Peyer's patch (tissue), 4 donors: Measurements from ENCODE around the gene MICALL1.

ENCODE experiments used
- POLR2A ChIP-seq, 2 donors: fragments of 450-650 bp; IDR thresholded peaks; one replicate each; pipeline ENCODE4 v1.5.1; 2017; ENCODE audit warnings: antibody characterized with exemption in 2 of 2, mild to moderate bottlenecking in 2 of 2, moderate library complexity in 2 of 2
- TF ChIP-seq, protein P1 (sequence below), 6 experiments: fragments of 450-650 bp in 4 of 6; fragments of 200-600 bp in 2 of 6; sonication (generic) in 1 of 6; IDR thresholded peaks; one replicate each; pipeline ENCODE4 v1.5.1; 2017 to 2019; ENCODE audit warnings: antibody characterized with exemption in 6 of 6, mild to moderate bottlenecking in 3 of 6, moderate library complexity in 1 of 6

DNA sequence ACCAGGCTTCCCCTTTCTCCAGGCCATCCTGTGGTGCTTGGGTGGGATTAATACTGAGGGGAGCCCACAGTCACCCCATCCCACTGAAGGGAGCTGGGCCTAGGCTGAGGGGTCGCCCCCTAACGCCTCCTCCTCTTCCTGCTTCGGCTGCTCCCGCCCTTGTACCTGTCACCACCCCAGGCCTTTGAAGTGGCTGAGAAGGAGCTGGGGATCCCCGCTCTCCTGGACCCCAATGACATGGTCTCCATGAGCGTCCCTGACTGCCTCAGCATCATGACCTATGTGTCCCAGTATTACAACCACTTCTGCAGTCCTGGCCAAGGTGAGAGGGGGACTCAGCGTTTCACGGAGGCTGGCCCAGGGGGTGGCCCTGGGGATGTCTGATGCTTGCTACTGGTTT, 6.1 kb downstream of the MICALL1 start:
- TF ChIP-seq, protein P1, sequence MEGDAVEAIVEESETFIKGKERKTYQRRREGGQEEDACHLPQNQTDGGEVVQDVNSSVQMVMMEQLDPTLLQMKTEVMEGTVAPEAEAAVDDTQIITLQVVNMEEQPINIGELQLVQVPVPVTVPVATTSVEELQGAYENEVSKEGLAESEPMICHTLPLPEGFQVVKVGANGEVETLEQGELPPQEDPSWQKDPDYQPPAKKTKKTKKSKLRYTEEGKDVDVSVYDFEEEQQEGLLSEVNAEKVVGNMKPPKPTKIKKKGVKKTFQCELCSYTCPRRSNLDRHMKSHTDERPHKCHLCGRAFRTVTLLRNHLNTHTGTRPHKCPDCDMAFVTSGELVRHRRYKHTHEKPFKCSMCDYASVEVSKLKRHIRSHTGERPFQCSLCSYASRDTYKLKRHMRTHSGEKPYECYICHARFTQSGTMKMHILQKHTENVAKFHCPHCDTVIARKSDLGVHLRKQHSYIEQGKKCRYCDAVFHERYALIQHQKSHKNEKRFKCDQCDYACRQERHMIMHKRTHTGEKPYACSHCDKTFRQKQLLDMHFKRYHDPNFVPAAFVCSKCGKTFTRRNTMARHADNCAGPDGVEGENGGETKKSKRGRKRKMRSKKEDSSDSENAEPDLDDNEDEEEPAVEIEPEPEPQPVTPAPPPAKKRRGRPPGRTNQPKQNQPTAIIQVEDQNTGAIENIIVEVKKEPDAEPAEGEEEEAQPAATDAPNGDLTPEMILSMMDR (IDR thresholded peaks at IDR 0.05) = no peak
- no peak for TF ChIP-seq POLR2A (IDR thresholded peaks at IDR 0.05)
